GM20431 (cell line): Measurements from ENCODE around the gene SSTR4.

Source experiments
- in situ Hi-C: fragments of 300-500 bp; cut with MseI, MboI; formaldehyde crosslinking; loops from one replicate; pipeline ENCODE4 v1.15.0; 2020; ENCODE audit warnings: low sequenced_read_pairs; ENCODE audit not compliant: unreplicated experiment

The SSTR4 gene

DNA sequence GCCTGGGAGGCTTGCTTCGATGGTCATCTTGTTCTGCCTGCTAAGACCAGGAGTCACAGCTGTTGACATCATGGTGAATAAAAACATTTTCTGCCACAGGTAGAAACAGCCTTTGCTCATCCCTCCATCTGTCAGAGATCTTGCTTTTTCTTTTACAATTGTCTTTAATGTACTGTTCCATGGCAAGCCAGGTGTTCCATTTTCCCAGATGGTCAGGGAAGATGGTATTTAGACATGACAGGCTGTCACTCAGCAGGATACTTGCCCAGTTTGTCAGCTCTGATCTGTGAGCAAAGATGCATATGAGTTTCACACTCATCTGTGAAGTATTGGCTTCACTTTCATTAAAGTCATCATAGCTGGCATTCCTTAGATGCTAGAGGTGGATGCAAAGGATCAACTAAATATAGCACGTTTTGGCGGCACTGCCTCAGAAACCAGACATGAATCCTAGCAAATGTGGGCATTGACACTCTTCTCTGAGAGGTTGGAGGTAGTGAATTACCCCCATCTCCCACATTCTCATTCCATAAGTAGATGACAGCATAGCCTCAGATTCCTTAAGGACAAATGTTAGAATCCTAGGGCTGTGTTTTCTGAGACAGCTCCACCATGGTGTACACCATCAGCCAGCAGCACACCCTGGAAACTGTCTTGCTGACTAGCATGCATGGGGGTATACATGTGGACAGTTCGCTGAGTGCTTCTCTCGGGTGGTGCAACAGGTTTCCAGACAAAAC, 4.2 kb downstream of the SSTR4 start:
- in situ Hi-C loops = no loop called here

DNA sequence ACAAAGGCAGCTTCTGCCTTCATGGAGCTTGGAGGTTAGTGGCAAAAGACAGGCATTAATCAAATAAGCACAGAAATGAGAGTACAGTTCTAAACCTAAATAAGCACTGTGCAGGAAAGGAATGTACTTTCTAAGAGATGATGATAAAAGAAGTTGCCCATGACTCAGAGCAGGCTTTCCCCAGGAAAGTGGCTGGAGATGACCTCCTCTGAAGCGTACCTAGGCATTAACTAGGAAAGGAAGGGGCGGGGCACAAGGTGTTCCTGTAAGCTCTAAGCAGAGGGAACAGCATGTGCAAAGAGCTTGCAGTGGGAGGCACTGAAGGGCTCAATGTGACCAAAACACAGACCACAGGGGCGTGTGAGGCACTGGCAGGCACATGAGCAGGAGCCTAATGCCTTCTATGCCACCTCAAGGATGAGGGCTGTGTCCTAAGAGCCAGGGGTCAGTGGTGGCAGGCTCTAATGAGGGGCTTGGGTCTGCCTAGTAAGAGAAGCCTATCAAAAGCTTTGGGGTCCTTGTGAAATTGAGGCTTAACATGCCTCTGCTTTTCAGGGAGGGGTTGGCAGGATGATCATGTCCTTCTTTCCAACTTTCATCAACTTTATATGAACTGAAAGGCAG, 4.9 kb downstream of the SSTR4 start:
- in situ Hi-C loops = no loop called here

DNA sequence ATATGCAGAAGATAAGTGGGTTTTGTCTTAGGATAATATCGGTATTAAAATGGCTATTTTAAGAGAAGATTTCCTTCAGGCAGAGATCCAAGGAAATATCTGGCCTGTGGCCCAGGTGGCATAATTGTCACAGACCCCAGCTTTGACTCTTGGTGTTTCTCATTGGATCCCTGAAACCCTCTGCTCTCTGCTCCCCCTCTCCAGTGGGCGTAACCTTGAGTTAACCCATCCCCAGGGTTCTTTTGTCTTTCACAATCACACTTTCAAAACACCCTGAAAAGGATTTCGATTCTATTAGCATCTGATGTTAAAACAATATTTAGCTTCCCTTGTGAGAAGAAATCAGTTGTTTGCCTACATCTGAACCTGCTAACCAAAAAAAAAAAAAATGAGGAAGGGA, 7.2 kb downstream of the SSTR4 start:
- in situ Hi-C loops = no loop called here

DNA sequence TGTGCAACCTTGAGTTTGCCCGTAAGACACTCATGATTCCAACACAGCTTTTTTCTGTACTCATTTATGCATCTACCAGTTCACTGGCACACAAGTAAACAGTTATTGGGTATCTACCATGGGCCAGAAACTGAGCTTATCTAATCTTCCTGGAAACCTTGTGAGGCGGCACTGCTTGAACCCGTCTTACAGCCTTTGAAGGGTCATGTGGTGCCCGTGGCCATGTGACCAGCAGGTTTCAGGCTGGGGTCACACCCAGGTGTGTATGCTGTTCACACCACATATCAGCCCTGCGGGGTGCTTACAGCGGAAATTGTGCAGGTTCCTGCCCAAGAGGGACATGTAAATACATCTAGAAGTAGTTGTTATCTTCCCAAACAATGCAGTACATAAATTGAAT, 8.3 kb downstream of the SSTR4 start:
- in situ Hi-C loops = no loop called here

DNA sequence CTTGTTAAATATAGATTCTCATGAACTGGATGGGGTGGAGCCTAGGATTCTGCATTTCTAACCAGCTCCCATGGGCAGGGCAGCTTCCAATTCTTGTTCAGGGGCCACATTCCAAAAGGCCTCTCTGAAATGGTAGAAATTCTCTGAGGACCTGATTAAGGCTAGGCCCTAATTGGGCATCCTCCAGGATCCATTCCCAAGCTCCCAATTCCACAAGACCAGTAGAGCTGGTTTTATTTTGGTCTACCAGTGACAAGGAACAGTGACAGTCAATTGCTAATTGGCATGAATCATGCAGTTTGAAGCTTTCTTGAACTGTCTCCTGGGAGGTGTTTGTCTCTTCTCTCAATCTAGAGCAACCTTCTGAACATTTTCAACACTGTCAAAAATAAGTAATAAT, 11.3 kb downstream of the SSTR4 start:
- in situ Hi-C loops = no loop called here

DNA sequence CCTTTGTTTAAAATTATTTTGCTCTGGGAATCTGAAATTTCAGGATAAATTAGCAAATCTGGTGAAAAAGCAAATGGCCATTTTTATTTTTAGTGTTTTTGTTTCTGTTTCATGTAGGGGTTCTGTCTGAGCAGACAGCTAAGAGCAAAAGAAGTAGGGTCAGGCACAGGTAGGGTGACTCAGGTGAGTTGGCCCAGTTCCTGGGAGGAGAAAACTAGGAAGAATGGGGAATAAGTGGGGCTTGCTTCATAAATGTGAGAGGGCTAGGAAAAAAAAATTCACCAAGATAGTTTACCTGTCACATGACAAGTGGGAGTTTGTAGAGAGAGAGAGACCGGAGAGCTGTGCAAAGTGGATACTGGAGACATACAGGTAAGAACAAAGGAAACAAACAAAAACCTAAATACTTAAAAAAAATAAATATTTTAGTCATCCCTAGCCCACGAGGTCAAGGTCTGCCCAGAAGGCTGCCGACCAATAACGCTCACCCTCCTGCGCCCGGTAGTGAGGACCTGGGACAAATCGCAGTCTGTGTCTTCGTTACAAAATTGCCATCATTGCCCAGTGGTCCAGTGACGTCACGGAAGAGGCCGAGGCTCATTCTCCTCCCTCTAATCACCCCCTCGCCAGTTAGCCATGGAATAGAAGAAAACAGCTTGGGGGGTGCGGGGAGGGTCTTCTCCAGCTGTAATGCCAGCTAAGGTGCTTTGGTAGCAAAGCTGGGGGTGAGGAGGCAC, 12.1 kb downstream of the SSTR4 start:
- in situ Hi-C loops = no loop called here

DNA sequence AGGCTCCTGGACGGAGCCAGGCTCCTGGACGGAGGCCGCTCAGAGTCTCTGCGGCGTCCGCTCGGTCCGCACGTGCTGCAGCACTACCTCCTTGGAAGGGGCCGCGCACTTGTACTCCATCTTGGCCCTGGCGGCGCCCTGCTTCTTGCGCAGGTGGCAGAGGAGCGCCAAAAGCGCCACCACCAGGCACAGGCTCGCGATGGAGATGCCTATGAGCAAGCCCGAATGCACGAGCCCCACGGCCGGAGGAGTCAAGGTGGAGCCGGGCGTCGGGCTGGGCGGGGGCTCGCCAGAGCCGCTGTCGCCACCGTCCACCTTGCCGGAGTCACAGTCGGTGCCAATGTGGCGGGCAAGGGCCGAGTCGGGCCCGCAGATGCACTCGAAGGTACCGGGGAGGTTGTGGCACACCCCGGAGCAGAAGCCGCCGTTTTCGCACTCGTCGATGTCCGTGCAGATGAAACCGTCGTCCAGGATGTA, 12.7 kb downstream of the SSTR4 start:
- in situ Hi-C loops = no loop called here

DNA sequence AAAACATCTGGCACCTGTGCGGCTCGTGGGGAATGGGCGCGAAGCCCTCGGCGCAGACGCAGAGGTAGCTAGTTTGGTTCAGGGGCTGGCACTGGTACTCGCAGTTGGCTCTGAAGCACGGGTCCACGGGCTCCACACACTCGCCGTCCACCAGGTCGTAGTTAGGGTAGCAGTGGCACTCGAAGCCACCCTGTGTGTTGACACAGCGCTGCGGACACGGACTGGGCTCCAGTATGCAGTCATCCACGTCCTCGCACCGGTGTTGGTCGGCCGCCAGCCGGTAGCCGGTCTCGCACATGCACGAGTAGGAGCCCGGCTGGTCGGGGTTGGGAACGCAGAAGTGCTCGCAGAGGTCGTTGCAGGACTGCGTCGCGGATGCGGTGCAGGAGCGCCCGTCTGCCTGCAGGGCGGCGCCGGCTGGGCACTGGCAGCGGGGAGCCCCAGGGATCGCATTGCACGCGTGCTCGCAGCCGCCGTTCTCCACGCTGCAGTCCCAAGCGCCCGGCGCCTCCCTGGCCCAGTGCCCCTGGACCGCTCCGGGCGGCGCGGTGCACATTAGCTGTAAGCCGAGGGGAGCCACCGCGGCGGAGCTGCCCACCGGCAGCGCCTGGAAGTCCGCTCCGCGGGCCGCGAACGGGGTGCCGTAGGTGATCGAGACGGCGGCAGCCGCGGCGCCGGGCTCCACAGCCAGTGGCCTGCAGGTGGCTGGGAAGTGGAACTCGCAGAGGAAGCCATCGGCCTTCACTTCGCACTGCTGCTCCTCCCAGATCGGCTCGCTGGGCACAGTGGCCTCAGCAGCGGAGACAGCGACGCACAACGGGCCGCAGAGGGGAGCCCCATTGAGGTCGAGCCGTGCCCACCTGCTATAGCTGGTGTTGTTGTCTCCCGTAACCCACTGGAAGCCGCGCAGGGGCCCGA, 13.4 kb downstream of the SSTR4 start:
- in situ Hi-C loops = no loop called here

DNA sequence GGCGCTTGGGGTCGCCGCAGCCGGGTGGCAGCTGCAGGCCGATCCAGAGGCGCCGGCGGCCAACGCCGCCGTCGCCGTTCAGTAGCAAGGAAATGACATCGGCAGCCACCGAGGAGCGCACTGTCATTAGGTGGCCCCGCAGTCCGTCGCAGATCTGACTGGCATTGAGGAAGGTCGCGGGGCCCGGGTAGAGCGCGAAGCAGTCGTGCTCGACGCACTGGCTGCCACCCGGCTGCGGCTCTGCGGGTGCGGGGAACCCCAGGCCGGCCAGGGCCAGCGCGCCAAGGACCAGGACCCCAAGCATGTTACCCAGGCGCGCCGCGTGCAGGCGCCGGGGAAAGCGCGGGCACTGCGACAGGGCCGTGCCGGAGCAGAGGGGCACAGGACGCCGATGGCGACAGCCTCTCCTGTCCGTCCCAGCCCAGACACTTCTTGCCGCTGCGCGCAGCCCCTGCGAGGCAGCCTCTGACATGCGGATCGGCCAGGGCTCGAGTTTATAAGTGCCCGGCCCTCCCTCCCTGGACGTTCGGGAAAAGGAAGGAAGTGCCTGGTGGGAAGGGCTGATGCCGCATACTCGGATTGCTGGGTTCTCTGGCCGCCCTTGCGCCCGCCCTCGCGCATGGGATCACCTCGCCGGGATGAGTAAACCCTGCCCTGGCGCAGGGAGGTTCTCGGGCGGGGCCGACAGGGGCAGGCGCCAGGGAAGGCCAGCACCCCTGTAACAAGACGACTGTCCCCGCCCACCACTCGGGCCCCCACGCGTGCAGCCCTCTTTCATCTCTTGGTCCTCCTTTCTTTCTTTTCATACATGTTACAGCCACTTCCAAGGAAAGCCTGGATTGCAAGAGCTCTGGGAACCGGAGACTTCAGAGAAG, 14.3 kb downstream of the SSTR4 start, which contains the start of gene THBD:
Gene THBD, minus strand, starts transcription at position 472 of the 875 bp plus-strand sequence. Its CDS starts 168 bp downstream, at position 304.
- in situ Hi-C loops = no loop called here

DNA sequence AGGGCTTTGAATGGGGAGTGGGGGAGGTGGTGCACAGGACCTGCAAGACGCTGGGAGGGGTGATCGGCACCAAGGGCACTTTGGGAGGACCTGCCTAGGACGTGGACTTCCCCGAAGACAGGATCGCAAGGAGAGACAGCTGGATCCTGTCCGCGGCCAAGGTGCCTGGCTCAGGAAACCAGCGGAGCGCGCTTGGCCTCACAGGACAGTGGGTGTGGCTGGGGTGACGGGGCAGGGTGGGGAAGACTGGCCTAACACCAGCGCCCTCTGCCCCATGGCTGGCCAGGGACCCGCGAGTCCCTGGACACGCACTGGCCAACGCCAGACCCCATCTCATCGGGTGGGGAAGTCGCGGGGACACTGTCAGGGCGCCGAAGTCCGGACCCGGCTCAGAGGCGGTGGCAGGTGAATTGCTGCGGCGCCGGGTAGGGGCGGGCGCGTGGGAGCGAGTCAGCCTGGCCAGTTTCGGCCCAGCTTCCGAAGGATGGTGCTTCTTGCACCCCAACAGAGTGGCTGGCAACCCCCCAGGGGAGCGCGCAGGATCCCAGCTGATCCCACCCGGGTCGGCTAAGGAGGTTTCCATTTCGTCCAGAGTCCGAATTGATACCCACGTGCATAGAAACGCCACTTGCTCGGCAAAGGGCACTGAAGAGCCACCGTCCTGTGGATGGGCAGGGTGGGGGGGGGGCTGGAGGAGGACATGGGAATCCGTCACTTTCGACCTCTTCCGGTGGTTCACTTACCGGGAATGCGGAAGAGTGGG, 15.1 kb downstream of the SSTR4 start:
- in situ Hi-C loops = no loop called here

DNA sequence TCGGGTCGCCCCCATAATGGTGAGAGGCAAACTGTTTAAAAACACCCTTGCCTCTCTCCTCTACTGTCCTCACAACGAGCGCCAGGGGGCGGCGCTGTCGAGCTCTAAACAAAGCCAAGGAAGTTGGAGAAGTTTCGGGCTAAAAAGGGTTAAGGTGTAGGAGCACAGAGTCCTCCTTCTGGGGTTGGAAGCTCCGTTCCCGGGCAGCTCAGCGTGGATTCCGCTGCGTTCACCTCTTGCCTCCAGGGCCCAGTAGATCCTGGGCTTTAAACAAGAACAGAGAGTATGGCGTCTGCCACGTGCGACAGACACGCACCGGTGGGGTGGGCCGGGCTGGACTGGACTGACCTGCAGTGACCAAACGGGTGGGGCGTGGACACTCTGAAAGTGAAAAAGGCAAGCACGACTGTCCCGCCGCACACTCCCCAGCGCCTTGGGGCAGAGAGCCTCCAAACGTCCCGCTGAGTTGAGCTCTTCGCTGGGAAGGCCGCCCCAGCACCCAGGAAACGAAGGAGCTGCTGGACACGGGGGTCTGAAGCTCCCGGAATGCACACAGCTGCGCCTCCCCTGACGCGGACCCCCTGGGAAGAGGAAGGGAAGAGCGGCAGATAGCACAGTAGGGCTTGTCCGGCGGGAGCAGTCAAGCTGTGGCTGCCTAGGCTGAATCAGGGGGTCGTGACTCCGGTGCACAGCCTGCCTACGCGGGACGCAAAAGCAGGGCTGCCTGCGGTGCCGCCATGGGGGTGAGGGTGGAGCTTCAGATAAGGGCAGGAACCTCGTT, 15.9 kb downstream of the SSTR4 start:
- in situ Hi-C loops = no loop called here

DNA sequence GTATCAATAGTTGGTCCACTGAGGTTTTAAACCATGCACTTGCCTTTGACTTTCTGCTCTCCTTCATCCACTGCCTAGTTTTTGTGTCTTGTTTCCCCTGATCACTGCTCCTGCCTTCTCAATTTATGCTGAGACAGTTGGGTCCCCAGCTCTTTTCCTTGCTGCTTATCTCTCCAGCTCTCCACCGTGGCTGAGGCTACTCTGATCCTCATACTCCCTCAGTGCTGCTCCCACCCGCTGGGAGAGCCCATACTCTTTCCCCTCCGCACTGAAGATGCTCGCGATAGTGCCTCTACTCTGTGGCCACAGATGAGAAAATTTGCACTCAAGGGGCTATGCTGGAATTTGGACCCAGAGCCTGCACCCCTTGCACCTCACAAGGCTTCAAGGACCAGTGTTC, 17.8 kb downstream of the SSTR4 start:
- in situ Hi-C loops = no loop called here

DNA sequence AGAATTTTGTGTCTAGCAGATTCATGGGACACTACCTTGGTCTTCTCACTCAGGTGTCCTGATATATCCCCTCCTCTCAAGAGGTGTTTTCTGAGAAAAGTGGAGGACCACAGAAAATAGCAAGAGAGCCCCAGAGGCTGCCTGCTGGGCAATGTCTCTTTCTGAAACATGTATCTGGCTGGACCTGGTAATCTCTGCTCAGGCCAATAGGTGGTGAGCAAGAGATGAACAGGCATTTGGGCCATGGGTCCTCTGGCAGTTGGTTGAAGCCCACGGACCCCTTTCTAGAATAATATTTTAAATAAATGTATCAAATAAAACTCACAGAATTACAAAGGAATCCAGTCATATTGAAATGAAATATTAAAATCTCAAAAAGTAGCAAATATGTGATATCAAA, 23.1 kb downstream of the SSTR4 start:
- in situ Hi-C loops = no loop called here

DNA sequence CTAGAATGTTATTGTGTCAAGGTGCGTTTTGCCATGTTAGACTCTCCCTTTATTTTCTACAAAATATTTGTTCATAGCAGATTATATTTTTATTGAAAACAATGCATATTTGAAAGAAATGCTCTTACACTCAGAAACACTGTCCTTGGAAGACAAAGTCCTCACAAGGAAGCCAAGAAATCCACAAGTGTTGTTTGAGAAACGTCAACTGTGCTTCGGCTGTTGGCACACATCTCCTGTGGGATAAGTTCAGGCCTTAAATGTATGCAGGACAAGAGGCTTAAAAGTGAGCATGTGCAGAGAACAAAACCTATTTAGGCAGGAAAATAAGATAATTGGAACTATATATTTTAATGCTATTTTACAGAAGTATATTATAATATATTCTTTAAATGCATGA, 23.9 kb downstream of the SSTR4 start:
- in situ Hi-C loops = no loop called here

DNA sequence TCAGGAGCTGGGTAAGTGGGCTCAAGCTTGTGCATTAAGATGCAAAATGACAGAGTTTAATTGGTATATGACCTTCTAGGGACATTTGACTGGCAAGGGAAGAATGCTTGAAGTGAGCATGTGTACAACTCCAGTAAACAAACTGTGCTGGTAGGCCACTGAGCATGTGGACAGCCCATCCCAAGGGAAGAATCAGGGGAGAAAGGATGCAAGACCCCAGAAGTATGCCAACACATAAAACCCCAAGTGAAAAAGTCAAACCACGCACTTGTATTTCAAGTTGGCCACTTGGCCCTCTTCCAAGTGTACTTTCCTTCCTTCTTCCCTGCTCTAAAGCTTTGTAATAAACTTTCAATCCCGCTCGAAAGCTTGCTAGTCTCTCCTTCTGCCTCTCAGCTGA, 24.7 kb downstream of the SSTR4 start:
- in situ Hi-C loops = no loop called here

DNA sequence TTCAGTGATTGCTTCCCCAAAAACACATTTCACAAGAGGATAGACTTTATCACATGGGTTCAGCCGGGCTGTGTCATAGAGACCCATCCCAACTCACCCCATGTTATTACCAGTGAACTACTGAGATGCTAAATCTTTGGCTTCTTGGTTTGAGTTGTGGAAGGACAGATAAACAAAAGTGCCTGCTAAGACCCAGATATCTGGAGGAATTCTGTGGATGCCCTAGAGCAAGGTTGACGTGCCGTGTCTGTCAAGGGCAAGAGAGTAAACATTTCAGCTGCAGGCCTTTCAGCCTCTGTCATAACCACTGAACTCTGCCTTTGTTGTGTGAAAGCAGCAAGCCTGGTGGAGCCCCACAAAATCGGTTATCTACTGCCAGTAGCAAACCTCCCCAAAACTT, 25.5 kb downstream of the SSTR4 start:
- in situ Hi-C loops = no loop called here

DNA sequence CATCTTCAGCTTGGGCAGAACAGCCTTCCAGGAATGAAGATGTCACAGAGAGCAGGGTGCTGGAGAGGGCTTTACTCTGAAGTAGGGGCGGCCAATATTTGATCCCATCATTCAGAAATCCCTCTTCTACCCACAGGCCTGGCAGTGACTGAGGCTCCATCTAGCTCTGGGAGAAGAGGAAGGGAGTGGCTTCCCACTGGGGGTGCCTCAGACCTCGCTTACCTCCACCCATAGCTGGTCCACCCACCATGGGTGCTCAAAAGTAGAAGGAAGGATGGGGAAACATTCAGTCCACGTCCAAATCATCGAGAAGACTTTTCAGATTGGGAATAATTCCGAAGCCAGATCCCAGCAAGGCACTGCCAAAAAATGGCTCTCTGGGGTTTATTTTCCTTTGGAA, 26.1 kb downstream of the SSTR4 start:
- in situ Hi-C loops = no loop called here
